ENCODE results near the gene EXOC3L4. TPM values are rescaled to one million over a fixed set of nuclear protein-coding genes. Genes with fewer than 3 reads are reported as not detected.
A peak's percentile ranks its signal among the peaks of the same experiment; 100 is the strongest.
"Not testable (repeated sequence)": the region's sequence is repeated elsewhere in the genome, so short reads cannot be mapped to it uniquely, and the experiment has no call there.

EXOC3L4 gene
- not detected for polyA plus RNA-seq (2012; ENCODE audit: low read depth, missing spikeins)

DNA sequence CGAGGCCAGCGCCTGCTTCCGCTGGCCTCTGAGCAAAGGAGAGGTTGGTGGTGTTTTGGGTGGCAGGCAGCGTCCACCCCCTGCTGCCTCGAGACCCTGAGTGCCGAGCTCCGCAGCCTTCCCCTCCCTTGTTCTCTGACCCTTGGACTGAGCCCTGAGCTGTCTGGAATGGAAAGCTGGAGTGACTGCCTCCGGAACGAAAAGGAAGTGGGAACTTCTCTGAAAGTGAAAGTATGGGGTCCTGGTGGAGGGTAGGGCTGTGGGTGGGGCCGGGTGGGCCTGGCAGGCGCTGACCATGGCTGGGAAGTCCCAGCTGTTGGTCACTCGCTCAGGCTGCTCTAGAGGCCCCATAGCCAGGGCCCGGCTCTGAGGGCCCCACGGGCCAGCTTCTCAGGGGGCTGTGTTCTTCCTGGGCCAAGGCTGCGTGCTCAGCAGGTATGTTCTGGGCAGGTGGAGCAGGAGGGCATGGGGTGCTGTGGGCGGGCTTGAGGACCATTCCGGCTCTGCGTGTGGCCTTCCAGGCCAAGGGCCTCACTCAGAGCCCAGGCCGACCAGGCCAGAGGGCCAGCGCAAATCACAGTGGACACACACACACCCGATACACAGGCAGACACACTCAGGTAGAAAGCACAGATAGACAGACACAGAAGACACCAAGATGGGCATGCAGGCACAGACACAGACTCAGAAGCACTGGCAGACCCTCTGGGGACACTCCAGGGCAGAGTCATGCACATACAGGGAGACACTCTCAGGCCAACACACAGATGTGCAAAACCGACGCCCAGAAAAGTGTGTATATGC, at the start of gene EXOC3L4:
Gene EXOC3L4, plus strand, starts transcription at position 320 of the 804 bp plus-strand sequence. CDS start 5,495 bp downstream, outside the sequence.
- FAIRE-seq (no peak), DNase-seq (ENCODE audit: insufficient read length, low spot score) (no peak)
- TF ChIP-seq PAX5 (IDR thresholded peaks at IDR 0.05; ENCODE audit: insufficient read depth, low read length, severe bottlenecking) (no peak), SPI1 (IDR thresholded peaks at IDR 0.05; ENCODE audit: low read depth, low read length) (no peak), TAF1 (IDR thresholded peaks at IDR 0.05; ENCODE audit: low read depth, low read length) (no peak), POLR2AphosphoS5 (IDR thresholded peaks at IDR 0.05; ENCODE audit: low read depth, low read length) (no peak), POU2F2 (IDR thresholded peaks at IDR 0.05; ENCODE audit: low read depth, low read length) (no peak), POLR2A (IDR thresholded peaks at IDR 0.05; ENCODE audit: low read depth, low read length) (no peak)

DNA sequence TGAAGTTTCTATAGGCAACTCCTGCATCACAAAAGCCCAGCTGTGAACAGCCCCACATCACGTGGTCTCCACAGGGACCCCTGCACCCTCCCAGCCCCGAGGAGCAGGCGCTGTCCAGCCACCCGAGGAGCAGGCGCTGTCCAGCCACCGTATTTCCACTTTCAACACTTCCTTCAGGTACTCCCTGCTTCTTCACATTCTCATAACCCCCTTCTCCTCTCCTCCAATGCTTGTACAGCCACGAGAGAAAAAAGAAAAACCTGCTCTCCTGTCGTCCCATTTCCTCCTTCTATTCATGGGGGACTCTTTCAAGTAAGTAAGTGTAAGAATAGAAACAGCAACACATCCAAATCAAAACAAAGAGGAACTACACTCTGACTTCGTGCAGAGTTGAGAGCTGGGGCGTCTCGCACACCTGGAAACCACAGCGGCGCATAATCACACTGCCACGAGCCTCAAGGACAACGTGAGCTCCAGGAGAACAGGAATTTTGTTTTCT, 49.1 kb upstream of the EXOC3L4 start:
- DNase-seq (ENCODE audit: insufficient read length, low spot score) = peak; percentile 46
- no peak for TF ChIP-seq PAX5 (IDR thresholded peaks at IDR 0.05; ENCODE audit: insufficient read depth, low read length, severe bottlenecking)
- TF ChIP-seq TAF1 (IDR thresholded peaks at IDR 0.05; ENCODE audit: low read depth, low read length) = no peak
- peak; percentile 38; the same call in 1 of the 2 replicates for TF ChIP-seq SPI1 (IDR thresholded peaks at IDR 0.05; ENCODE audit: low read depth, low read length)
- TF ChIP-seq POLR2AphosphoS5 (IDR thresholded peaks at IDR 0.05; ENCODE audit: low read depth, low read length) = no peak
- peak; percentile 78 for FAIRE-seq

DNA sequence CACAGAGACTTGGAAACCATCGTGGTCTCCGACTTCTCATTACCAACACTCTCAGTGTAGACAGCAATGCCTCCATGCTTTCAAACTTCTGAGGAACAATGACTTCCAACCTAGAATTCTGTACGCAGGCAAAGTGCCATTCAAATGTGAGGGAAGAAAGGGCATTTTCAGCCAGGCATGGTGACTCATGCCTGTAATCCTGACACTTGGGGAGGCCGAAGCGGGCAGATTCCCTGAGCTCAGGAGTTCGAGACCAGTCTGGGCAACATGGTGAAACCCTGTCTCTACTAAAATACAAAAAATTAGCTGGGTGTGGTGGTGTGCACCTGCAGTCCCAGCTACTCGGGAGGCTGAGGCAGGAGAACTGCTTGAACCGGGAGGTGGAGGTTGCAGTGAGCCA, 47.1 kb upstream of the EXOC3L4 start:
- not testable (repeated sequence) for FAIRE-seq; DNase-seq (ENCODE audit: insufficient read length, low spot score)

DNA sequence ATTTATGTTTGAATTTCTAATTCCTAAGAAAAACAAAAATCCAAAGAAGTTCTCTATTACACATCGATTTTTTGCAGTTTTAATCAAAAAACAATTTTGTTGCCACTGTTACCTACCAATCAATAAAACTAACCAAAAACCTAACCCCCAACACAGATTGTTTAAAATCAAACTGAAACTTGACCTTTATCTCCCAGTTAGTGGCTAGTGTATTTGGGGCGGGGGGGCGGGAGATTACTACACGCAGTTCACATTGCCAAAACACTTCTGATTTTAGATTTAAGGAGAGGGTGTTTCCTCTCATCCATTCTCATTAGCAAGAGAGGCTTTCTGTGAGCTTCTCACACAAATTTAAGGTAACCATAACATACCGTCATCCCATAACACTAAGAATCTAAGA, 43.6 kb upstream of the EXOC3L4 start:
- DNase-seq (ENCODE audit: insufficient read length, low spot score) = no peak
- TF ChIP-seq POLR2AphosphoS5 (IDR thresholded peaks at IDR 0.05; ENCODE audit: low read depth, low read length) = no peak
- TF ChIP-seq TAF1 (IDR thresholded peaks at IDR 0.05; ENCODE audit: low read depth, low read length) = no peak
- TF ChIP-seq POLR2A (IDR thresholded peaks at IDR 0.05; ENCODE audit: low read depth, low read length) = no peak
- no peak for TF ChIP-seq POU2F2 (IDR thresholded peaks at IDR 0.05; ENCODE audit: low read depth, low read length)
- TF ChIP-seq SPI1 (IDR thresholded peaks at IDR 0.05; ENCODE audit: low read depth, low read length) = no peak
- no peak for TF ChIP-seq PAX5 (IDR thresholded peaks at IDR 0.05; ENCODE audit: insufficient read depth, low read length, severe bottlenecking)
- FAIRE-seq = no peak

DNA sequence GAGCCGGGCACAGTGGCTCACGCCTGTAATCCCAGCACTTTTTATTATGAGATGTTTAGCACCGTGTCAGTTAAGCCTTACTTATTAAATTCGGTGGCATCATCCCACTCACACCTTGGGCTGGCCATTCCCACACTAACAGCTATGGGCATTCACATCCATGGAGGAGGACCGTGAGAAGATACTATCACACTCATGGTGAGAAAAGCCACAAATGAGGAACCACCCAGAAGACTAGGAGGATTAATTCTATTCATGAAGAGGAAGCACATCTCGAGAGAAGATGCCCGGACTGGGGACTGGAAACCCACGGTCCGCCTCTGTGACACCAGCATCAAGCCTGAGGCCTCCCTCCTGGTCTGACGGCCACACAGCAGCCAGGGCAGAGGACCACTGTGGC, 42.1 kb upstream of the EXOC3L4 start:
- DNase-seq (ENCODE audit: insufficient read length, low spot score) = no peak
- TF ChIP-seq SPI1 (IDR thresholded peaks at IDR 0.05; ENCODE audit: low read depth, low read length) (peak; percentile 27; the same call in 1 of the 2 replicates), POLR2AphosphoS5 (IDR thresholded peaks at IDR 0.05; ENCODE audit: low read depth, low read length) (no peak)
- FAIRE-seq = no peak

DNA sequence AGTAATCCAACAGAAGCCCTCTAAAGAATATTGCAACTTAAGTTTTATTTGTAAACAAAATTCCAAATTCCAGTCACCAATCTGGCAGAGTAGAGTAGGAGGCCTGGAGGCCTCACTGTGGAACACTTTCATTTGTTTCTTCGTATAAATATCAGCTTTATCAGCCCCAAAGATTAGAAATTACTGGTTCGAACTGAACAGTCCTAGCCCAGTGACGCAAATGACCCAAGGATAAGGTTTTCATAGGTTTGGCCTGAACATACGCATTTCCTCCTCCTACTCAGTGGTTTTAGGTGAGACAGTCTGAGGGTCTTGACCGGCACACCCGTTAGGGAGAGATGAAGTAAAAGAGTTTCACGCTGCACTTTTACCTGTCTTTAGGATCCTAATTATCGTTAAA, 38.8 kb upstream of the EXOC3L4 start:
- FAIRE-seq (peak; percentile 52), DNase-seq (ENCODE audit: insufficient read length, low spot score) (no peak)
- TF ChIP-seq PAX5 (IDR thresholded peaks at IDR 0.05; ENCODE audit: insufficient read depth, low read length, severe bottlenecking) (no peak), POLR2AphosphoS5 (IDR thresholded peaks at IDR 0.05; ENCODE audit: low read depth, low read length) (no peak), POLR2A (IDR thresholded peaks at IDR 0.05; ENCODE audit: low read depth, low read length) (no peak), POU2F2 (IDR thresholded peaks at IDR 0.05; ENCODE audit: low read depth, low read length) (no peak), SPI1 (IDR thresholded peaks at IDR 0.05; ENCODE audit: low read depth, low read length) (no peak), TAF1 (IDR thresholded peaks at IDR 0.05; ENCODE audit: low read depth, low read length) (no peak)

DNA sequence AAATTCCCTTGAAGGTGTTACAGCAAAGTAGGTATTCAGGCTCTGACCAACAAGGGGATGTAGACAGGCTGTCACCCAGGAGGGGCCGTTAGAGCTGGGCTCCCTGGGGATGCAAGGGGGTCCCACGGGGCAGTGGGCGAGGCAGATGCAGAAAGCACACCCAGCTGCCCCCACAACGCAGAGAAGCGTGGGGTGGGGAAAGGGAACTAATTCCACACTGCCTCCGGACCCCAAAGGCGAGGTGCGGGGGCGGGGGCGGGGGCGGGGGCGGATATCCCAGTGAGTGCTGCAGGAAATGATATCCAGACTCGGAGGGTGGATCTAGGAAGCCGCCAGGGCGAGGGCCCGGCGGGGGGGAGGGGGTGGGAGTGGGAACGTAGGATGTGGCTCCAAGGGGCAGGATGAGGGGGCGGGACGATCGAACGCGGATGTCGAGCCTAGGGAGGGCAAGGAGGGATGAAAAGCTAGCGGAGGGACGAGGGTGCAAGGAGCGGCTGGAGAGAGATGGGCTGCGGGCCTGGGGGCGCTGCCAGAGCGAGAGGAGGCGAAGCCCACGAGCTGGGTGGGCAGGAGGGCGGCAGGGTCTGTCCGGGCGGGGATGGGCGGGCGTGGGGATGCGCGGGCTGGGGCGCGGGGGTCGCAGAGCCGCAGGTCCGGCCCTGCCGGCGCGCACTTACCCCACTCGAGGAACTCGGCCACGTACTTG, 38.0 kb upstream of the EXOC3L4 start:
- FAIRE-seq (peak; percentile 45), DNase-seq (ENCODE audit: insufficient read length, low spot score) (no peak)
- TF ChIP-seq POLR2AphosphoS5 (IDR thresholded peaks at IDR 0.05; ENCODE audit: low read depth, low read length) (no peak), POLR2A (IDR thresholded peaks at IDR 0.05; ENCODE audit: low read depth, low read length) (no peak), PAX5 (IDR thresholded peaks at IDR 0.05; ENCODE audit: insufficient read depth, low read length, severe bottlenecking) (no peak), POU2F2 (IDR thresholded peaks at IDR 0.05; ENCODE audit: low read depth, low read length) (no peak), SPI1 (IDR thresholded peaks at IDR 0.05; ENCODE audit: low read depth, low read length) (no peak), TAF1 (IDR thresholded peaks at IDR 0.05; ENCODE audit: low read depth, low read length) (no peak)

DNA sequence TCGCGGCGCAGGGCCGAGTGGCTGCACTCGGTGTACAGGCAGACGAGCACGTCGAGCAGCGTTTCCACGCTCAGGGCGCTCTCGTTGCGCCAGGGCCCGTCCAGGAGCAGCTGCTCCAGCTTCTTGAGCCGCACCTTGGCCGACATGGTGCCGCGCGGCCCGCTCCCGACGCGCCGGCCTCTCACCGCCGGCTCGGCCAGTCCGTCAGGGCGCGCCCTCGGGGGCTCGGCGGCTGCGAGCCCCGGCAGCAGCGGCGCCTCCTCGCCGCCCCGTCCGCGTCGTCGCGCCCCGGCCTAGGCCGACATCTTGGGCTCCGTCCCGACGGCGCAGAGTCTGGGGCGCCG, 37.5 kb upstream of the EXOC3L4 start:
- FAIRE-seq (no peak), DNase-seq (ENCODE audit: insufficient read length, low spot score) (no peak)
- TF ChIP-seq POU2F2 (IDR thresholded peaks at IDR 0.05; ENCODE audit: low read depth, low read length) = no peak
- TF ChIP-seq POLR2A (IDR thresholded peaks at IDR 0.05; ENCODE audit: low read depth, low read length) = no peak
- no peak for TF ChIP-seq TAF1 (IDR thresholded peaks at IDR 0.05; ENCODE audit: low read depth, low read length)
- no peak for TF ChIP-seq POLR2AphosphoS5 (IDR thresholded peaks at IDR 0.05; ENCODE audit: low read depth, low read length)
- no peak for TF ChIP-seq PAX5 (IDR thresholded peaks at IDR 0.05; ENCODE audit: insufficient read depth, low read length, severe bottlenecking)
- no peak for TF ChIP-seq SPI1 (IDR thresholded peaks at IDR 0.05; ENCODE audit: low read depth, low read length)

DNA sequence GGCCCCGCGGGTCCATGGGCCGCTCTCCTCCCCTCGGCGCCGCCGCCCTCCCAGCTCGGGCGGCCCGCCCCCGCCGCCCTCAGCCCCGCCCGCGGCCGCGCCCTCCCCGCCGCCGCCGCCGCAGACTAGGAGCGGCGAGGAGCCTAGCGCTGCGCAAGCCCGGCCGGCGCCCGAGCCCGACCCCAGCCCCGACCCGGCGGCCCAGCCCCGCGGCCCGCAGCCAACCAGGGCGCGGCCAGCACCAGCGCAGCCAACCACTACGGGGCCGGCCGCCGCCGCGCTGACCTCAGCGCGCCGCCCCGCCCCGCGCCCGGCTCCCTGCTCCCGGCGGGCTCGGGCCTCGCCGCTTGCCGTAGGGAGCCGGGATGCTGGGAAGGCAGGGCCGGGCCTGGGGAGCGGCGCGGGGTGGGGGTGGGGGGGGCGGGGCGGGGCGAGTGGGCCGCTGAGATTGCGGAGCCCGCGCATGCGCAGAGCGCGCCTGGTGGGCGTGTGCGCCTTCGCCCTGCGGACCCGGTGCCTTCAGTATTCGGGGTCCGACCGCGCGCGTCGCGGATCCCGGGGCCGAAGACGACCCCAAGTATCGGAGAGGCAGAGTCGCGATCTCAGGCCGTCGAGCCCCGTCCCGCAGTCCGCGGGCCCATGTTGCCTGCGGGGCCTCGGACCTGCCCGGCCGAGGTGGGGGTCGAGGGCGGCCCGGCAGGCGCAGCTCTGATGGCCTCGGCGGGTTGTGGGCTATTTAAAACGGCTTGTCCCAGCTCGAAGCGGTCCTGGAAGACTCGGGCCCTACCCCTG, 37.0 kb upstream of the EXOC3L4 start, which contains the start of gene CDC42BPB:
Gene CDC42BPB, minus strand, starts transcription at position 178 of the 792 bp plus-strand sequence. CDS start 376 bp downstream, outside the sequence.
- DNase-seq (ENCODE audit: insufficient read length, low spot score) (peak; percentile 89), FAIRE-seq (peak; percentile 87)
- TF ChIP-seq PAX5 (IDR thresholded peaks at IDR 0.05; ENCODE audit: insufficient read depth, low read length, severe bottlenecking) (no peak), POLR2A (IDR thresholded peaks at IDR 0.05; ENCODE audit: low read depth, low read length) (no peak), POLR2AphosphoS5 (IDR thresholded peaks at IDR 0.05; ENCODE audit: low read depth, low read length) (no peak), TAF1 (IDR thresholded peaks at IDR 0.05; ENCODE audit: low read depth, low read length) (no peak), POU2F2 (IDR thresholded peaks at IDR 0.05; ENCODE audit: low read depth, low read length) (no peak), SPI1 (IDR thresholded peaks at IDR 0.05; ENCODE audit: low read depth, low read length) (no peak)
